Airway epithelial cell (primary cell): Measurements from ENCODE around the gene MARCHF6. TPM values are rescaled to one million over a fixed set of nuclear protein-coding genes. Genes with fewer than 3 reads are reported as not detected.

Experiments used
- total RNA-seq: library from RNA; depleted of rRNA; stranded (reverse); fragments of >200 nt; gene quantifications from 2 replicates; pipeline ENCODE4 v1.2.3, GENCODE V29; 2015

MARCHF6 gene
- total RNA-seq: 26.8 and 29.5 TPM in 2 replicates

DNA sequence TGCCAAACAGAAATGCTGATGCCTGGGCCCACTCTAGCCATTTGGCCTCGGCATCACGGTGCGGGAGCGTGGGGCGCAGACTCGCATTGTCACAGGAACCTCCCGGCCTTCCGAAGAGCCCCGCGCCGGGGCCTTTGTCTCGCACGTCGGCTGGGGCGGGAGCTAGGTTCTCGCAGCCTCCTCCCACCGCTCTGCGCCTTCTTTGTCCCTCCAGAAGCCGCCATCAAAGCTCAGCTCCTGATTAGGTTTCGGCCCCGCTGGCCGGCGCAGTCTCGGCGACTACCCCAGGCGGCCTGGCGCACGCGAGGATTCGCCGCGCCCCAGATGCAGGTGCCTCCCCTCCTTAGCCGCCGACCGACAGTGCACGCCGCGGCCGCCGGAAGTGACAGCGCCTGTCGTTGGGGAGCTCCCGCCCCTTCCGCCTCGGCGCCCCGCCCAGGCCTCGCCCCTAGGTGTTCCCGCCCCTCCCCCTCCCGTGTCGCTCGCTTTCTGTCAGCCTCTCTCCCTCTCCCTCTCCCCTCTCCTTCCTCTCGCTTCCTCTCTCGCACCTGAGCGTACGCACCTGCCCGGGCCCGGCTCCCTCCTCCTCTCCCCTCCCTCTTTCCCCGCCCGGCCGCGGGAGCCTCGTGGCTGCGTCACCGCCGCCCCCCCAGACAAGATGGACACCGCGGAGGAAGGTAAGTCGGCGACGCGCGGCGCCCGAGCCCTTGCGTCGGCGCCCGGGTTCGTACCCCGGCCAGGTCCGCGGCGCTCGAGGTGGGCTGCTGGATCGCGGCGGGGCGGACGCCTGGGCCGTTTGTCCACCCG is at the start of gene MARCHF6:
Gene MARCHF6, plus strand, starts transcription at position 455 of the 807 bp plus-strand sequence. Its CDS starts 204 bp downstream, at position 659.

DNA sequence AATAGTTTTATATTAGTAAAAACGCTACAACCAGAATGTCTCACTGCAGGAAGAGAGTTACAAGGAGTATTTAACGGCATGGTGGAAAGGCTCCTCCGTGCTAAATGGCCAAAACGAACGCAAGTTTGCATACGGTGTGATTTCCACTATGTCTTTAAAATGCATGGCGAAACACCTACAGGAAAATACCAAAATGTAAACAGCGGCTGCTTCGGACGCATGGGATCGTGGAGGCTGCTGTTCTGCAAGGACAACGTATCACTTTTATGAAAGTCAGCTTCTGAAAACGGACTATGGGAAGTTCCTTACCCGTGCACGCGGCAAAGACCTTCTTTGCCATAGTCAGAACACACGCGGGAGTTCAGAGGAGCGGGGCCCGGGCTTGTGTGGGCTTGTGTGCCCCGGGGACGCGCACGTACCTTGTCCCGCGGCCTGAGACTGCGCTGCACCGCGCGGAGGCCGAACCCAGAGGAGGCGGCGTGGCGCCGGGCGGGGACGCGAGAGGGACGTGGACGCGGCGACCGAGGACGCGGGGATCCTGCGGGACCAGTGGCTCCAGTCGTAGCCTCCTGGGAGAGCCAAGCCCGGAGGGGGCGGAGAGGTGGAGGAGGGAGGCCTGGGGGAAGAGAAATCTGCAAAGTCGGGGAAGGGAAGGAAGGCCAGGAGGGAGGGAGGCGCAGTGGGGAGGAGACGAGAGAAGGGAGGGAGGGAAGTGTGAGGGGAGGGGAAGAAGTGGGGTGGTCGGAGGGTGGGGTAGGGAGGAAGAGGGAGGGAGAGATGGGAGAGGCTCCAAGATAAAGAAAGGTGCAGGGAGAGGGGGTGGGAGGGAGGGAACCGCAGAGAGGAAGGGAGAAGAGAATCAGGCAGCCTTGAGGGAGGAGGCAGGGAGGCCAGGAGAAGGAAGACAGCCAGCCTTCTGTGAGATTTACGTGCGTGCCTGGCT is 46.0 kb upstream of the MARCHF6 start, which contains the start of gene CMBL:
Gene CMBL, minus strand, starts transcription at position 697 of the 943 bp plus-strand sequence. CDS start 17,140 bp downstream, outside the sequence.

Other genes with a start within 250 kb of the MARCHF6 start
- gene ATPSCKMT, start 103.8 kb upstream of the MARCHF6 start, total RNA-seq: 13.7 and 21.2 TPM in 2 replicates
- 458 and 511 TPM in 2 replicates for gene CCT5, start 103.4 kb upstream of the MARCHF6 start, total RNA-seq
- 0.98 and 3.1 TPM in 2 replicates for gene CMBL, start 45.8 kb upstream of the MARCHF6 start, total RNA-seq
- gene ROPN1L, start 88.2 kb downstream of the MARCHF6 start, total RNA-seq: not detected in 2 replicates
- gene ANKRD33B, start 210.4 kb downstream of the MARCHF6 start, total RNA-seq: 0.49 and 0.65 TPM in 2 replicates